NCI-H345 treated with DMSO at 0.1 percent for 48 hours (cell line): ENCODE results near the gene EDEM1.

Experiments
- DNase-seq: peaks from one replicate; lab custom pipeline; 2025; ENCODE audit not compliant: unreplicated experiment; lab: John Stamatoyannopoulos, UW

EDEM1 gene

GRCh38 chr3:5198313-5198677, 10.8 kb downstream of the EDEM1 start:
- DNase-seq, result no peak

- DNase-seq, result no peak
These were observed 11.7 kb downstream of the EDEM1 start for GRCh38 chr3:5198986-5199731.

GRCh38 chr3:5201536-5201935, 14.0 kb downstream of the EDEM1 start:
- DNase-seq, result no peak

- no peak for DNase-seq
These were observed 14.7 kb downstream of the EDEM1 start for GRCh38 chr3:5202222-5202621.

GRCh38 chr3:5205165-5205941, 17.8 kb downstream of the EDEM1 start:
- no peak for DNase-seq

GRCh38 chr3:5210926-5211325, 23.4 kb downstream of the EDEM1 start:
- no peak for DNase-seq

GRCh38 chr3:5212628-5213573, 25.4 kb downstream of the EDEM1 start:
- no peak for DNase-seq

- no peak for DNase-seq
These were observed 26.1 kb downstream of the EDEM1 start for GRCh38 chr3:5213574-5213966.

GRCh38 chr3:5214352-5214751, 26.8 kb downstream of the EDEM1 start:
- DNase-seq, result no peak

GRCh38 chr3:5217824-5218595, 30.5 kb downstream of the EDEM1 start:
- no peak for DNase-seq

- DNase-seq, result no peak
These were observed 31.3 kb downstream of the EDEM1 start for GRCh38 chr3:5218815-5219214.

- DNase-seq, result no peak
These were observed 31.7 kb downstream of the EDEM1 start for GRCh38 chr3:5219216-5219615.

GRCh38 chr3:5220193-5220592, 32.7 kb downstream of the EDEM1 start:
- no peak for DNase-seq

- DNase-seq, result no peak
These were observed 33.3 kb downstream of the EDEM1 start for GRCh38 chr3:5220667-5221431.

GRCh38 chr3:5221701-5222100, 34.2 kb downstream of the EDEM1 start:
- DNase-seq, result no peak

- no peak for DNase-seq
These were observed 34.9 kb downstream of the EDEM1 start for GRCh38 chr3:5222283-5223005.

GRCh38 chr3:5226783-5227182, 39.3 kb downstream of the EDEM1 start:
- no peak for DNase-seq

- DNase-seq, result no peak
These were observed 40.3 kb downstream of the EDEM1 start for GRCh38 chr3:5227812-5228211.

GRCh38 chr3:5229414-5229813, 41.9 kb downstream of the EDEM1 start:
- no peak for DNase-seq
